GM03348 (cell line): ENCODE measurements around the gene ZFR2.
"Not testable (repeated sequence)": the region's sequence is repeated elsewhere in the genome, so short reads cannot be mapped to it uniquely, and the experiment has no call there.

Experiments used
- DNase-seq: peaks from one replicate; pipeline ENCODE4 v3.0.0; 2012; ENCODE audit warnings: low spot score

Gene ZFR2

DNA sequence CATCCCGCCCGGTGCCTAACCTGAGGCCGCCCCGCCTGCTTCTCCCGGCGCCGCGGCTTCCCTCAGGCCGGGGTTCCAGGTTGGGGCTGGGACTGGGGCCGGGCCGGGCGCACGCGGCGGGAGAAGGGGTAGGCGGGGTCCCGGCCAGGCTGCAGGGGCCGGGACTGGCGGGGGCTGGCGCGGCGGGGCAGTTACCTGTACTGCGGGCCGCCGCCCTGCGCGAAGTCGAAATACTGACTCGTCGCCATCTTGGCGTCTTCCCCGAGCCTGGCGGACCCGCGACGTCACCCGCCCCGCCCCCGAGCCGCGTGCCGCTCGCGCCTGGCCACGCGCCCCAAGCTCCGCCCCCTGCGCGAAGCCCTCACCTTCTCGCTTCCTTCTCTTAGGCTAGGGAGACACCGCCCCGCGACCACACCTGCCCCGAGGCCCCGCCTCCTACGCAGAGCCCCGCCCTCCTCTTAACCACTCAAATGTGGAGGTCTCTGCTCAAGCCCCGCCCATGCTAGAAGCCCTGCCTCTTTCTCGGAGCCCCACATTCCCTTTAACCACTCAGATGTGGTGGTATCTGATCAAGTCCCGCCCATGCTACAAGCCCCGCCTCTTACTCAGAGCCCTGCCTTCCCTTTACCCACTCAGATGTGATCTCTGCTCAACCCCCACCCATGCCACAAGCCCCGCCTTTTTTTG lies at the start of gene ZFR2:
Gene ZFR2, minus strand, starts transcription at position 269 of the 687 bp plus-strand sequence. Its CDS starts 21 bp downstream, at position 248.
- DNase-seq: no peak

GRCh38 chr19:3916033-3916432 lies 47.2 kb upstream of the ZFR2 start:
- no peak for DNase-seq

DNA sequence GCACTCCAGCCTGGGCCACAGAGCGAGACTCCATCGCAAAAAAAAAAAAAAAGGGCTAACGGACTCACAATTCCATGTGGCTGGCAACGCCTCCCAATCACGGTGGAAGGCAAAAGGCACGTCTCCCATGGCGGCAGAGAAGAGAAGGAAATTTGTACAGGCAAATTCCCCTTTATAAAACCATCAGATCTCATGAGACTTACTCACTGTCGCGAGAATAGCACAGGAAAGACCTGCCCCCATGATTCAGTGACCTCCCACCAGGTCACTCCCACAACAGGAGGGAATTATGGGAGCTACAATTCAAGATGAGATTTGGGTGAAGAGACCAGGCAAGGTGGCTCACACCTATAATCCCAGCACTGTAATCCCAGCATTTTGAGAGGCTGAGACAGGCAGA lies 45.4 kb upstream of the ZFR2 start:
- DNase-seq: no peak

DNA sequence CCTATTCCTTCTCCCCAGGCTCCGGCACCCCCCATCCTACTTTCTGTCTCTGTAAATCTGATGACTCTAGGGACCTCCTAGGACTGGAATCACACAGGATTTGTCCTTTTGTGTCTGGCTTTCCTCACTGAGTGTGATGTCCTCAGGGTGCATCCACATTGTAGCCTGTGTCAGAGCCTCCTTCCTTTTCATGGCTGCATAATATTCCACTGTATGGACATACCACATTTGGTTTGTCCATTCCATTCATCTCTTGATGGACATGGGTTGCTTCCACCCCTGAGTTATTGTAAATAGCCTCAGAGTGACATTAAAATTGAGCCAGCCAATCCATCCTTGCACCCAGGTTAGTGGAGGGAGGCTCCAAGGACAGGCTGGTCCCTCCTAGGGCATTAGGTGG lies 41.3 kb upstream of the ZFR2 start:
- DNase-seq: no peak

- no peak for DNase-seq
Observed at GRCh38 chr19:3908266-3909054, 39.6 kb upstream of the ZFR2 start.

DNA sequence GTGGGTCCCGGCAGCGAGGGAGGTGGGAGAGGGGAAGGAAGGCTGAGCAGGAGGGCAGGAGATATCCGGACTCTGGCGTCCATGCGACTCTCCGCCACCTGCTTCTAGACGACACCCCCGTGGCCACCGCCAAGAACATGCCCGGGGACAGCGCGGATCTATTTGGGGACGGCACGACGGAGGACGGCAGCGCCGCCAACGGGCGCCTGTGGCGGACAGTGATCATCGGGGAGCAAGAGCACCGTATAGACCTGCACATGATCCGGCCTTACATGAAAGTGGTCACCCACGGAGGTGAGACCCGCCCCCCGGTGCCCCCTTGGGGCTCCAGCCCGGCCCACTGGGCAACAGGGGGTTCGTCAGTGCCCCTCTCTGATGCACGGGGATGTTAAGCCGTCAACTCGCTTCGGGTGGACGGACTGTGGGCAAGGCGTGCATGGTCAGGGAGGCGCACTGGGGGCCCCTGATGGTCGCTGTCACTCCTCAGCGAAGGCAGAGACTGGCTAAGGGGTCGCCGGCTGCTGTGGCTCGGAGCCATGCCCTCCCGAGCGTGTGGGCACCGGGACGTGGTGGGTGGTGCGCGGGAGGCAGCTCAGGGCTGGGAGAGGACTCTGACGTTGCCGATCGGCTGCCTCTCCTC lies 38.9 kb upstream of the ZFR2 start:
- no peak for DNase-seq

DNA sequence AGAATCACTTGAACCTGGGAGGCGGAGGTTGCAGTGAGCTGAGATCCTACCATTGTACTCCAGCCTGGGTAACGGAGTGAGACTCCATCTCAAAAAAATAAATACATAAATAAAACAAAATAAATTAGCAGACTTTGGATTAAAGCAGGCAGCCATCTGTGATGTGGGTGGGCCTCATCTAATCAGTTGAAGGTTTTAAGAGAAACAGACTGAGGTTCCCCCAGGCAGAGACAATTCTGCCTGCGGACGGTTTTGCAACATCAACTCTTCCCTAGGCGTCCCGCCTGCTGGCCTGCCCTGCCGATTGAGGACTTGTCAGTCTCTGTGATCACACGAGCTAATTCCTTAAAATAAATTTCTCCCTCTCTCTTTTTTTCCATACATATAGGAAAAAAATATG lies 35.4 kb upstream of the ZFR2 start:
- DNase-seq: no peak

DNA sequence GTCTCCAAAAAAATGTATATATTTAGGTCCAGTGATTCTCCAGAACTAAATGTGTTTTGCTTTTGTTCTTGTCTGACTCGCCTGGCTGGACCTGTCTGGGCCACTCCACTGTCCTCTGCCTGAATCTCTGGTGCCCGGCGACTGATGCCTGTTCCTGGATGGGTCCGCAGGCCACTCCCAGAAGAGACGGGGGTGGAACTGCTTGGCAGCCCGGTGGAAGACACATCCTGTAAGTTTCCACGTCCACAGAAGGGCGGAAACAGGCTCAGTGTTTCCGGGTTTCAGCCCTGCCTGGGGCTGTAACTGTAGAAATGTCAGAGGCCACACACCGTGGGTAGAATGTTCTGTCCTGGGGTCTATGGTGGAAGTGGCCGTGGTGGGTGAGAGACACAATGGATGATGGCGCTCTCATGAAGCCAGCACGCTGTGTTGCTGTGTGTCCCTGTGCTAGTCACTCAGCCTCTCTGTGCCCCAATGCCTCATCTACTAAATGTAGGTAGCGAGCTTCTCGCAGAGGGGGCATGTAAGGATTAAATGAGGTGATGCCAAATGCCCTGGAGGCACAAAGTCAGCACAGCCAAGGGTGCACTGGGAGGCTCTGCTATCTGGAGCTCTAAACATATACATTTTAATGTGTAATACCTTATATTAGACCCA lies 33.6 kb upstream of the ZFR2 start:
- peak; percentile 2 for DNase-seq

DNA sequence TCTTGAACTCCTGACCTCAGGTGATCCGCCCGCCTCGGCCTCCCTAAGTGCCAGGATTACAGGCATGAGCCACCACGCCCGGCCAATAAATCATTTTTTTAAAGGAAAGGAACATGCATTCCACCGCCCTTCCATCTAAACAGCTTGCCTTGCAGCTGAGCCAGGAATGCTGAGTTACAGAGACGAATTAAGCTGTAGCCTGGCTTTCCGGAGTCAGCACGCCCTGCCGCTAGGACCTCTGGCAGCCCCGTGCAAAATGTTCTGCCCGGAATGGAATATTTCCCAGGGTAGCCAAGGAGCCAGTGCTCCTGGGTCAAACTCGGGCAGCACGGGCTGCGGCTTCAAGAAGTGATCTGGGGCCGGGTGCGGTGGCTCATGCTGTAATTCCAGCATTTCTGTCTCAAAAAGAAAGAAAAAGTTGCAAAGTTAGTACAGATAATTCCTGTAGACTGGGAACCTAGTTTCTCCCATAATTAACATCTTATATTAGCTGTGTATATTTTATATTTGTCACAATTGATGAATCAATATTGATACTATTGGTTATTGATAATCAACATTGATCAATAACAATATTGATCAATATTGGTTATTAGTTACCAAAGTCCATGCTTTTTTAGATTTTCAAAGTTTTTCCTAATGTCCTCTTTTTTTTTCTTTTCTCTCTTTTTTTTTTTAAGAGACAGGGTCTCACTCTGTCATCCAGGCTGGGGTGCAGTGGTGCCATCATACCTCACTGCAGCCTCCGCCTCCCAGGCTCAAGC lies 30.9 kb upstream of the ZFR2 start:
- DNase-seq: no peak

DNA sequence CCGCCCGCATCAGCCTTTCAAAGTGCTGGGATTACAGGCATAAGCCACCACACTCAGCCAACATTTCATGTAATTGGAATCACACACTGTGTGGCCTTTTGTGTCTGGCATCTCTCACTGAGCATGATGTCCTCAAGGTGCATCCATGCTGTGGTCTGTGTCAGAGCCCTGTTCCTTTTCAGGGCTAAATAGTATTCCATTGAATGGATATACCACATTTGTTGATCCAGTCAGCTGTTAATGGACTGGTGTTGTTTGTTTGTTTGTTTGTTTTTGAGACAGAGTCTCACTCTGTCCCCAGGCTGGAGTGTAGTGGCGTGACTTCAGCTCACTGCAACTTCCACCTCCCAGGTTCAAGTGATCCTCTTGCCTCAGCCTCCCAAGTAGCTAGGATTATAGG lies 29.6 kb upstream of the ZFR2 start:
- DNase-seq: no peak

- DNase-seq: no peak
Observed at GRCh38 chr19:3897936-3898335, 29.1 kb upstream of the ZFR2 start.

- DNase-seq: no peak
Observed at GRCh38 chr19:3895788-3896187, 26.9 kb upstream of the ZFR2 start.

DNA sequence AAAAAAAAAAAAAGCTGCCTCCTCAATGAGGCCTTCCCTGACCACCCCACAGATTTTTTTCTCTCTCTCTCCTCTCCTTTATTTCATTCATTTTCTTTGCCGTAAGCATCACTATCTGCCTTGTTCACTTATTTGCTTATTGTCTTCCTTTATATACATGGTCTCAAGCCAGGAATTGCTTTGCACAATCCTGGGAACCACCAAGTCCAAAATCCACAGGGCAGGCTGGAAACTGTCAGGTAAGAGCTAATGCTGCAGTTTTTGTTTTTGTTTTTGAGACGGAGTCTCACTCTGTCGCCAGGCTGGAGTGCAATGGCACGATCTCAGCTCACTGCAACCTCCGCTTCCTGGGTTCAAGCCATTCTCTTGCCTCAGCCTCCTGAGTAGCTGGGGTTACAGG lies 26.1 kb upstream of the ZFR2 start:
- DNase-seq: not testable (repeated sequence)

DNA sequence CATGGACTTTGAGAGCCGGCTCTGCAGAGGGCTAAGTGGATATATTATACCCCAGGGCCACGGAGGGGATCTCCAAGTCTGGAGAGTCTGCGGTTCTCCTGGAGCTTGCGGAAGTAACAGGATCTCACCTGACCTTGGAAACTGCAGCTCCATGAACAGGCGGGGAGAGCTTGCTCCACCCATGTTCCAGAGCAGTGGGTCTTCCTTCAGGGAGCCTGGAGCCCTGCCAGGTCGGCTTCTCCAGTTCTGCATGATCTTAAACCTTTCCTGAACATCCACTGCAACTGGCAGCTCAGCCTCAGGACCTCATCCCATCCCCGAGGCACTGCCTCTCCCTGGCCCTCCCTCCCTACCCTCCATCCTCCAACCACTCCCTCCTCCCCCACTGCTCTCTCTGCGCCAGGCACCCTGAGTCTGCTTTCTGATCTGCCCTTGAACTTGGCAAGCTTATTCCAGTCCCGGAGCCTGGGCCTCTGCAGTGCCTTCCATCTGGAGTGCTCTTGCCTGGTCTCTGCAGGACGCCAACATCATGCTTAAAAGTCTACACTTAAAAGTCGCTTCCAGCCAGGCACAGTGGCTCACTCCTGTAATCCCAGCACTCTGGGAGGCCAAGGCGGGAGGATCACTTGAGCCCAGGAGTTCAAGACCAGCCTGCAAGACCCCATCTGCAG lies 24.8 kb upstream of the ZFR2 start:
- no peak for DNase-seq

- DNase-seq: no peak
Observed at GRCh38 chr19:3890591-3890990, 21.8 kb upstream of the ZFR2 start.

DNA sequence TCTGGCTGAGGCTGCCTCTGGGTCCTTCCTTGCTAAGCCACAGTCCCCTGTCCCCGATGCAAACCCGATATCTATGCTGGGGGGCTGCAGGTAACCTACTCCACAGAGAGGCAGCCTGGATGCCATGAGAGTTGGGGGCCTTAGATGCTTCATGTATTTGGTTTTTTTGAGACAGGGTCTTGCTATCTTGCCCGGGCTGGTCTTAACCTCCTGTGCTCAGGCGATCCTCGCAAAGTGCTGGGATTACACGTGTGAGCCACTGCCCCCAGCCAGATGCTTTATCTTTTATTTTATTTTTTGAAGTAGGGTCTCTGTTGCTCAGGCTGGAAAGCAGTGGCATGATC lies 13.2 kb upstream of the ZFR2 start:
- DNase-seq: no peak

- no peak for DNase-seq
Observed at GRCh38 chr19:3881272-3882040, 12.6 kb upstream of the ZFR2 start.

DNA sequence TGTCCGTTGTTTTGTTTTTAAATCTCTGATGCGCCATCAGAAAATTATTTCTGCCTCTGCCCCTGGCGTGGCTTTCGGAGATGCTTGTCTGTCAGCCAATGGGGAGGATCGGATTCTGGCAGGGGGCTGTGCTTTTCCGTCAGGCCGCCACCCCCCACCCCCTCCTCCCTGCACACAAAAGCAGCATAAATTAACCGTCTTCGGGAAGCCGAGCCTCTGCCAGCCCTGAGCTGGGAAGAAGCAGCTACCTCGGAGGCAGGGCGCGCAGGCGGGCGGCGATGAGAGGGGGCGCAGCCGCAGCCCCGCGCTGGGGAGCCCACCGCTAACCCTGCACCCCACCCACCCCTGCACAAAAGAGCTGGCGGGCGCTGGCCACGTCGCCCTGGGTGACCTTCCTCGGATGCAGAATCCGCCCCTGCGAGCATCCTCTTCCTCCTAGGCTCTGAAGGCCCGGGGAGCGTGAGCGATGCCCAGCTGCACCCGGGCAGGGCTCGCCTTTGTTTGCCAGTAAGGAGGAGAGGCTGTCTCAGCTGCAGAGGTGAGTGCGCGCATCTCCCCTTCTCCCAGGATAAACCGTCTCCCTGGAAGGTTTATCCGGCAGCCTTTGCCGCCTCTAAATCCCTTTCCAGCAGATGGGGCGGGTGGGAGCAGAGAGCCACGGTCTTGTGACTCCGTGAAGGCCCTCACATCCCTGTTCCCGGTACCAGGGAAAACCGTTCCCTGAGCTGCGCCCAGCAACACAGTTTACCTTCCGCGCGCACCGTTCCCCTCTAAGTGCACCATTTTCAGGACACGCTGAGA lies 11.8 kb upstream of the ZFR2 start, which contains the start of gene ATCAY:
Gene ATCAY, plus strand, starts transcription at position 215 of the 801 bp plus-strand sequence. CDS start 5,083 bp downstream, outside the sequence.
- DNase-seq: peak; percentile 5

DNA sequence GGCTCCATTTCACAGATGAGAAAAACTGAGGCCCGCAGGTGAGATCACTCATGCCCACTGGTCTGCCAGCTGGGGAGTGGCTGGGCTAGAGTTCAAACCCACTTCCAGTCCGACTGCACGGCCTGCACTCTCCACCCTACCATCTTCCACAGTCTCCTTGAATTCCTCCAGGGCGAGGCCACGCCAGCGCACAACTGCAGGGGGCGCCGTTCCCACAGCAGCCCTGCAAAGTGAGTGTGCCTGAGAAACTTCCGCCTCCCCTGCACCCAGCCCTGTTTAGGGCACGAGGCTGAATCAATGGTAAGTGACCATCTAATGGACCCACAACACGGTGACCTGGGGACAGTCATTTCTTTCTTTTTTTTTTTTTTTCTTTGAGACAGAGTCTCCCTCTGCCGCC lies 10.8 kb upstream of the ZFR2 start:
- peak; percentile 2 for DNase-seq

DNA sequence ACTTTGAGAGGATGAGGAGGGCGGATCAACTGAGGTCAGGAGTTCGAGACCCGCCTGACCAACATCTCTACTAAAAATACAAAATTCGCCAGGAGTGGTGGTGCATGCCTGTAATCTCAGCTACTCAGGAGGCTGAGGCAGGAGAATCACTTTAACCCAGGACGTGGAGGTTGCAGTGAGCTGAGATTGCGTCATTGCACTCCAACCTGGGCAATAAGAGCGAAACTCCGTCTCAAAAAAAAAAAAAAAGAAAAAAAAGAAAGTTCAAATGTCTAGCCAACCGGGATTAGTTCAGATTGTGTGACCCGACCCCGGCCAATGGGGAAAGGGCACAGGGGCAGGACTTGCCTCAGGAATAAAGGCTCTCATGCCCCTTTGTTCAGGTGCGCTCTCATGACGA lies 5.9 kb upstream of the ZFR2 start:
- DNase-seq: not testable (repeated sequence)
